HG03175 (cell line): ENCODE measurements around the gene TRIP12.
A peak's percentile ranks its signal among the peaks of the same experiment; 100 is the strongest.
"Not testable (repeated sequence)": the region's sequence is repeated elsewhere in the genome, so short reads cannot be mapped to it uniquely, and the experiment has no call there.

ENCODE experiments used
- ATAC-seq: cut with Tn5 transposase; IDR thresholded peaks from one replicate; pipeline ENCODE4 v1.9.1; 2021; ENCODE audit warnings: mild to moderate bottlenecking, moderate library complexity; ENCODE audit not compliant: unreplicated experiment

Gene TRIP12

GRCh38 chr2:229879191-229879950, 42.4 kb downstream of the TRIP12 start:
- ATAC-seq: no peak

GRCh38 chr2:229875549-229875948, 46.3 kb downstream of the TRIP12 start:
- ATAC-seq: no peak

GRCh38 chr2:229874647-229875046, 47.2 kb downstream of the TRIP12 start:
- ATAC-seq: no peak

GRCh38 chr2:229873123-229873581, 48.7 kb downstream of the TRIP12 start:
- ATAC-seq: peak; percentile 97

- ATAC-seq: no peak
Measured at GRCh38 chr2:229870903-229871656, 50.7 kb downstream of the TRIP12 start.

- ATAC-seq: no peak
Measured at GRCh38 chr2:229869226-229869625, 52.6 kb downstream of the TRIP12 start.

GRCh38 chr2:229868794-229869193, 53.0 kb downstream of the TRIP12 start:
- no peak for ATAC-seq

GRCh38 chr2:229865033-229865432, 56.8 kb downstream of the TRIP12 start:
- no peak for ATAC-seq

- ATAC-seq: no peak
Measured at GRCh38 chr2:229861431-229861830, 60.4 kb downstream of the TRIP12 start.

- ATAC-seq: no peak
Measured at GRCh38 chr2:229860334-229860733, 61.5 kb downstream of the TRIP12 start.

GRCh38 chr2:229858351-229858750, 63.5 kb downstream of the TRIP12 start:
- ATAC-seq: no peak

GRCh38 chr2:229857634-229858033, 64.2 kb downstream of the TRIP12 start:
- ATAC-seq: no peak

GRCh38 chr2:229856413-229856812, 65.4 kb downstream of the TRIP12 start:
- peak; percentile 77 for ATAC-seq

- no peak for ATAC-seq
Measured at GRCh38 chr2:229855116-229855515, 66.7 kb downstream of the TRIP12 start.

GRCh38 chr2:229852565-229852964, 69.2 kb downstream of the TRIP12 start:
- peak; percentile 68 for ATAC-seq

- no peak for ATAC-seq
Measured at GRCh38 chr2:229851870-229852269, 69.9 kb downstream of the TRIP12 start.

- not testable (repeated sequence) for ATAC-seq
Measured at GRCh38 chr2:229850355-229851275, 71.2 kb downstream of the TRIP12 start.

- no peak for ATAC-seq
Measured at GRCh38 chr2:229849073-229849472, 72.7 kb downstream of the TRIP12 start.

- ATAC-seq: no peak
Measured at GRCh38 chr2:229843613-229844012, 78.2 kb downstream of the TRIP12 start.

GRCh38 chr2:229838729-229839128, 83.1 kb downstream of the TRIP12 start:
- ATAC-seq: no peak

GRCh38 chr2:229836847-229837246, 85.0 kb downstream of the TRIP12 start:
- ATAC-seq: no peak
